ENCODE data around the gene TOP2B.

TOP2B gene

GRCh38 chr3:25687742-25688141, 23.0 kb upstream of the TOP2B start:
- Histone ChIP-seq H2AFZ (ENCODE audit: low read depth, low read length) (no peak overlapping the region), H3K36me3 (ENCODE audit: insufficient read depth, low read length) (no peaks in the 10 kb centered on the region), H3K9me3 (ENCODE audit: low read length) (no peaks in the 10 kb centered on the region), H3K4me3 (ENCODE audit: low read length) (no peak overlapping the region), H3K27me3 (ENCODE audit: insufficient read depth, low read length) (no peaks in the 10 kb centered on the region), H3K4me1 (ENCODE audit: insufficient read depth, low read length) (no peaks in the 10 kb centered on the region)

- H3K4me1 ChIP-seq (ENCODE audit: insufficient read depth, low read length) = no peaks in the 10 kb centered on the region
- H3K9me3 ChIP-seq (ENCODE audit: low read length) = no peaks in the 10 kb centered on the region
- H3K4me3 ChIP-seq (ENCODE audit: low read length) = no peak overlapping the region
- no peaks in the 10 kb centered on the region for H3K36me3 ChIP-seq (ENCODE audit: insufficient read depth, low read length)
- H2AFZ ChIP-seq (ENCODE audit: low read depth, low read length) = no peak overlapping the region
- H3K27me3 ChIP-seq (ENCODE audit: insufficient read depth, low read length) = no peaks in the 10 kb centered on the region
Observed at GRCh38 chr3:25686766-25687165, 22.1 kb upstream of the TOP2B start.

- no peaks in the 10 kb centered on the region for H3K9me3 ChIP-seq (ENCODE audit: low read length)
- H3K4me1 ChIP-seq (ENCODE audit: insufficient read depth, low read length) = peaks cover 7% of the 10 kb centered on the region
- H3K36me3 ChIP-seq (ENCODE audit: insufficient read depth, low read length) = no peaks in the 10 kb centered on the region
- no peak overlapping the region for H3K4me3 ChIP-seq (ENCODE audit: low read length)
- no peaks in the 10 kb centered on the region for H3K27me3 ChIP-seq (ENCODE audit: insufficient read depth, low read length)
- no peak overlapping the region for H2AFZ ChIP-seq (ENCODE audit: low read depth, low read length)
Observed at GRCh38 chr3:25683882-25684281, 19.2 kb upstream of the TOP2B start.

- Histone ChIP-seq H3K4me3 (ENCODE audit: low read length) (no peak overlapping the region), H3K9me3 (ENCODE audit: low read length) (no peaks in the 10 kb centered on the region), H3K4me1 (ENCODE audit: insufficient read depth, low read length) (peaks cover 12% of the 10 kb centered on the region), H3K36me3 (ENCODE audit: insufficient read depth, low read length) (no peaks in the 10 kb centered on the region), H3K27me3 (ENCODE audit: insufficient read depth, low read length) (no peaks in the 10 kb centered on the region), H2AFZ (ENCODE audit: low read depth, low read length) (no peak overlapping the region)
Observed at GRCh38 chr3:25683410-25683809, 18.7 kb upstream of the TOP2B start.

- Histone ChIP-seq H3K9me3 (ENCODE audit: low read length) (no peaks in the 10 kb centered on the region), H2AFZ (ENCODE audit: low read depth, low read length) (no peak overlapping the region), H3K4me3 (ENCODE audit: low read length) (no peak overlapping the region), H3K27me3 (ENCODE audit: insufficient read depth, low read length) (no peaks in the 10 kb centered on the region), H3K36me3 (ENCODE audit: insufficient read depth, low read length) (no peaks in the 10 kb centered on the region), H3K4me1 (ENCODE audit: insufficient read depth, low read length) (peaks cover 16% of the 10 kb centered on the region)
Observed at GRCh38 chr3:25679642-25680302, 15.1 kb upstream of the TOP2B start.

GRCh38 chr3:25679166-25679565, 14.5 kb upstream of the TOP2B start:
- no peak overlapping the region for H3K4me3 ChIP-seq (ENCODE audit: low read length)
- H2AFZ ChIP-seq (ENCODE audit: low read depth, low read length) = no peak overlapping the region
- no peaks in the 10 kb centered on the region for H3K9me3 ChIP-seq (ENCODE audit: low read length)
- no peaks in the 10 kb centered on the region for H3K27me3 ChIP-seq (ENCODE audit: insufficient read depth, low read length)
- no peaks in the 10 kb centered on the region for H3K36me3 ChIP-seq (ENCODE audit: insufficient read depth, low read length)
- peaks cover 16% of the 10 kb centered on the region for H3K4me1 ChIP-seq (ENCODE audit: insufficient read depth, low read length)

- H3K9me3 ChIP-seq (ENCODE audit: low read length) = no peaks in the 10 kb centered on the region
- H3K36me3 ChIP-seq (ENCODE audit: insufficient read depth, low read length) = no peaks in the 10 kb centered on the region
- H2AFZ ChIP-seq (ENCODE audit: low read depth, low read length) = no peak overlapping the region
- H3K4me3 ChIP-seq (ENCODE audit: low read length) = no peak overlapping the region
- peaks cover 16% of the 10 kb centered on the region for H3K4me1 ChIP-seq (ENCODE audit: insufficient read depth, low read length)
- no peaks in the 10 kb centered on the region for H3K27me3 ChIP-seq (ENCODE audit: insufficient read depth, low read length)
Observed at GRCh38 chr3:25678581-25678980, 13.9 kb upstream of the TOP2B start.

- no peaks in the 10 kb centered on the region for H3K36me3 ChIP-seq (ENCODE audit: insufficient read depth, low read length)
- no peak overlapping the region for H2AFZ ChIP-seq (ENCODE audit: low read depth, low read length)
- no peaks in the 10 kb centered on the region for H3K9me3 ChIP-seq (ENCODE audit: low read length)
- no peak overlapping the region for H3K4me3 ChIP-seq (ENCODE audit: low read length)
- peaks cover 16% of the 10 kb centered on the region for H3K4me1 ChIP-seq (ENCODE audit: insufficient read depth, low read length)
- H3K27me3 ChIP-seq (ENCODE audit: insufficient read depth, low read length) = no peaks in the 10 kb centered on the region
Observed at GRCh38 chr3:25677121-25677520, 12.4 kb upstream of the TOP2B start.

- Histone ChIP-seq H3K27me3 (ENCODE audit: insufficient read depth, low read length) (no peaks in the 10 kb centered on the region), H2AFZ (ENCODE audit: low read depth, low read length) (no peak overlapping the region), H3K9me3 (ENCODE audit: low read length) (no peaks in the 10 kb centered on the region), H3K4me1 (ENCODE audit: insufficient read depth, low read length) (peaks cover 12% of the 10 kb centered on the region), H3K4me3 (ENCODE audit: low read length) (no peak overlapping the region), H3K36me3 (ENCODE audit: insufficient read depth, low read length) (no peaks in the 10 kb centered on the region)
Observed at GRCh38 chr3:25674670-25675069, 10.0 kb upstream of the TOP2B start.

- peaks cover 8% of the 10 kb centered on the region for H3K4me1 ChIP-seq (ENCODE audit: insufficient read depth, low read length)
- H3K27me3 ChIP-seq (ENCODE audit: insufficient read depth, low read length) = no peaks in the 10 kb centered on the region
- no peak overlapping the region for H2AFZ ChIP-seq (ENCODE audit: low read depth, low read length)
- H3K36me3 ChIP-seq (ENCODE audit: insufficient read depth, low read length) = no peaks in the 10 kb centered on the region
- H3K9me3 ChIP-seq (ENCODE audit: low read length) = no peaks in the 10 kb centered on the region
- no peak overlapping the region for H3K4me3 ChIP-seq (ENCODE audit: low read length)
Observed at GRCh38 chr3:25673738-25674298, 9.1 kb upstream of the TOP2B start.

- Histone ChIP-seq H3K27me3 (ENCODE audit: insufficient read depth, low read length) (no peaks in the 10 kb centered on the region), H2AFZ (ENCODE audit: low read depth, low read length) (no peak overlapping the region), H3K4me1 (ENCODE audit: insufficient read depth, low read length) (peaks cover 23% of the 10 kb centered on the region), H3K36me3 (ENCODE audit: insufficient read depth, low read length) (no peaks in the 10 kb centered on the region), H3K4me3 (ENCODE audit: low read length) (peak overlapping the region; percentile 82), H3K9me3 (ENCODE audit: low read length) (no peaks in the 10 kb centered on the region)
Observed at GRCh38 chr3:25665315-25666280, 891 bp upstream of the TOP2B start.

- Histone ChIP-seq H3K4me1 (ENCODE audit: insufficient read depth, low read length) (peaks cover 27% of the 10 kb centered on the region), H3K36me3 (ENCODE audit: insufficient read depth, low read length) (no peaks in the 10 kb centered on the region), H3K4me3 (ENCODE audit: low read length) (peak overlapping the region; percentile 82), H3K9me3 (ENCODE audit: low read length) (no peaks in the 10 kb centered on the region), H2AFZ (ENCODE audit: low read depth, low read length) (peak overlapping the region; percentile 52), H3K27me3 (ENCODE audit: insufficient read depth, low read length) (no peaks in the 10 kb centered on the region)
Observed at GRCh38 chr3:25663869-25664811, 567 bp downstream of the TOP2B start.

Data from neuron (in vitro differentiated cells).